ENCODE measurements around the gene TSHZ1.

- TF ChIP-seq CTCF (conservative IDR thresholded peaks at IDR 0.05): no peak
- no peak for TF ChIP-seq EZH2 (IDR thresholded peaks at IDR 0.05; ENCODE audit: low read depth)
Measured at GRCh38 chr18:75168619-75169018, 42.0 kb upstream of the TSHZ1 start.

All from PC-9 (cell line).